H1 (cell line): ENCODE results near the gene SPDYE4. TPM values are rescaled to one million over a fixed set of nuclear protein-coding genes. Genes with fewer than 3 reads are reported as not detected.

Experiments used
- CTCF ChIA-PET: fragments of 300-600 bp; sonication (Branson Sonifier 250); formaldehyde crosslinking; loops from one replicate; lab custom pipeline; 2021; ENCODE audit not compliant: partially characterized antibody; lab: Charles Lee
- POLR2A ChIA-PET: fragments of 300-600 bp; sonication (Branson Sonifier 250); formaldehyde crosslinking; loops from one replicate; lab custom pipeline; 2021; ENCODE audit warnings: inconsistent platforms; ENCODE audit not compliant: partially characterized antibody; lab: Charles Lee
- DNase-seq, 2 experiments: peaks; one replicate each; pipeline versions ENCODE4 v3.0.0 to v3.0.0-alpha.2; 2010 to 2022; ENCODE audit warnings: low spot score in 2 of 2, low read depth in 1 of 2, mixed read lengths in 1 of 2
- FAIRE-seq: peaks from 2 replicates; lab custom pipeline; 2011; peaks lifted over from hg19 to GRCh38; lab: Jason Lieb, UNC
- H2AFZ ChIP-seq: 2 replicates; pipeline ENCODE4 v1.8.1; 2012; ENCODE audit warnings: low read length, inconsistent platforms
- H2AK5ac ChIP-seq: 2 replicates; pipeline ENCODE4 v1.6.1; 2013; ENCODE audit warnings: low read depth, low read length
- H2BK120ac ChIP-seq: replicated peaks from 2 replicates; pipeline ENCODE3; 2013; ENCODE audit warnings: low read depth, low read length, inconsistent platforms
- H2BK12ac ChIP-seq: 2 replicates; pipeline ENCODE4 v1.6.1; 2013; ENCODE audit warnings: low read depth, low read length
- H2BK15ac ChIP-seq: 2 replicates; pipeline ENCODE4 v1.6.1; 2013; ENCODE audit warnings: low read length
- H2BK20ac ChIP-seq: 2 replicates; pipeline ENCODE4 v1.6.1; 2013; ENCODE audit warnings: low read length
- H2BK5ac ChIP-seq: 2 replicates; pipeline ENCODE4 v1.6.1; 2013; ENCODE audit warnings: low read depth, low read length
- H3K14ac ChIP-seq: 2 replicates; pipeline ENCODE4 v1.6.1; 2013; ENCODE audit warnings: inconsistent platforms; ENCODE audit not compliant: insufficient read length
- H3K18ac ChIP-seq: 2 replicates; pipeline ENCODE4 v1.6.1; 2013; ENCODE audit warnings: low read length; ENCODE audit errors: extremely low read depth
- H3K23ac ChIP-seq: 2 replicates; pipeline ENCODE4 v1.6.1; 2013; ENCODE audit warnings: inconsistent platforms; ENCODE audit not compliant: insufficient read length
- H3K23me2 ChIP-seq: 2 replicates; pipeline ENCODE4 v1.6.1; 2013; ENCODE audit warnings: low read depth, low read length
- H3K27ac ChIP-seq: 2 replicates; pipeline ENCODE4 v1.6.1; 2011; ENCODE audit warnings: low read depth, low read length, inconsistent platforms
- H3K27me3 ChIP-seq, 4 experiments: replicated peaks in 1 of 4; 1 replicate in 1 of 4; 2 replicates in 3 of 4; pipeline versions ENCODE4 v1.6.1 to v1.8.1; 2011 to 2013; ENCODE audit warnings: low read length in 3 of 4, mild to moderate bottlenecking in 3 of 4, inconsistent platforms in 2 of 4, mixed read lengths in 2 of 4, moderate library complexity in 1 of 4; ENCODE audit not compliant: control insufficient read depth in 3 of 4, insufficient read depth in 3 of 4; ENCODE audit errors: extremely low read depth in 1 of 4
- H3K36me3 ChIP-seq, 4 experiments: 2 replicates each; pipeline versions ENCODE4 v1.6.1 to v1.8.1; 2011 to 2013; ENCODE audit warnings: mild to moderate bottlenecking in 4 of 4, low read length in 3 of 4, moderate library complexity in 2 of 4, control low read depth in 1 of 4, inconsistent platforms in 1 of 4; ENCODE audit not compliant: insufficient read depth in 4 of 4, control insufficient read depth in 2 of 4
- H3K4ac ChIP-seq: replicated peaks from 2 replicates; pipeline ENCODE3; 2013; ENCODE audit warnings: low read length, low read depth, mixed read lengths, inconsistent platforms; ENCODE audit not compliant: insufficient read length
- H3K4me1 ChIP-seq, 4 experiments: replicated peaks in 1 of 4; 1 replicate in 1 of 4; 2 replicates in 3 of 4; pipeline versions ENCODE4 v1.6.1 to v1.8.1; 2011 to 2013; ENCODE audit warnings: low read length in 3 of 4, inconsistent platforms in 2 of 4, mixed read lengths in 1 of 4; ENCODE audit not compliant: insufficient read depth in 4 of 4, control insufficient read depth in 3 of 4
- H3K4me2 ChIP-seq, 2 experiments: 2 replicates each; pipeline versions ENCODE4 v1.6.1 to v1.8.1; 2011 to 2013; ENCODE audit warnings: low read depth in 2 of 2, low read length in 2 of 2, control low read depth in 1 of 2, inconsistent platforms in 1 of 2, mild to moderate bottlenecking in 1 of 2; ENCODE audit not compliant: insufficient read depth in 1 of 2
- H3K4me3 ChIP-seq, 4 experiments: fragments of 200-600, 300-600 bp in 1 of 4; sonication (generic), shearing (Covaris generic), sonication (Bioruptor Twin) in 1 of 4; 2 replicates each; pipeline versions ENCODE4 v1.5.1 to v1.8.1; 2011 to 2016; ENCODE audit warnings: low read length in 4 of 4, low read depth in 3 of 4, control low read depth in 2 of 4, inconsistent platforms in 2 of 4, mild to moderate bottlenecking in 2 of 4, mixed read lengths in 1 of 4, moderate library complexity in 1 of 4; ENCODE audit not compliant: insufficient read depth in 2 of 4; ENCODE audit errors: extremely low read depth in 1 of 4
- H3K56ac ChIP-seq: replicated peaks from 2 replicates; pipeline ENCODE3; 2013; ENCODE audit warnings: low read depth, mild to moderate bottlenecking, mixed read lengths, low read length, inconsistent platforms; ENCODE audit not compliant: insufficient read length
- H3K79me1 ChIP-seq: 2 replicates; pipeline ENCODE4 v1.6.1; 2013; ENCODE audit warnings: low read depth, low read length, control low read depth
- H3K79me2 ChIP-seq, 2 experiments: 2 replicates each; pipeline versions ENCODE4 v1.6.1 to v1.8.1; 2012 to 2013; ENCODE audit warnings: low read length in 2 of 2, mild to moderate bottlenecking in 2 of 2, inconsistent platforms in 1 of 2; ENCODE audit not compliant: insufficient read depth in 2 of 2, control insufficient read depth in 1 of 2
- H3K9ac ChIP-seq, 4 experiments: replicated peaks in 1 of 4; 1 replicate in 1 of 4; 2 replicates in 3 of 4; pipeline versions ENCODE4 v1.6.1 to v1.8.1; 2011 to 2013; ENCODE audit warnings: low read depth in 3 of 4, low read length in 3 of 4, control low read depth in 2 of 4, mild to moderate bottlenecking in 2 of 4, moderate library complexity in 2 of 4, inconsistent platforms in 1 of 4; ENCODE audit errors: extremely low read depth in 1 of 4
- H3K9me3 ChIP-seq, 2 experiments: 2 replicates each; pipeline versions ENCODE4 v1.6.1 to v1.8.1; 2012 to 2013; ENCODE audit warnings: mild to moderate bottlenecking in 2 of 2, moderate library complexity in 2 of 2, control low read depth in 1 of 2, inconsistent platforms in 1 of 2, low read depth in 1 of 2, low read length in 1 of 2, mixed read lengths in 1 of 2; ENCODE audit not compliant: insufficient read depth in 2 of 2
- H4K20me1 ChIP-seq, 2 experiments: replicated peaks in 1 of 2; 2 replicates each; pipeline versions ENCODE3 to v1.8.1; 2011 to 2013; ENCODE audit warnings: inconsistent platforms in 2 of 2, low read length in 2 of 2, mild to moderate bottlenecking in 1 of 2; ENCODE audit not compliant: insufficient read depth in 2 of 2, control insufficient read depth in 1 of 2
- H4K5ac ChIP-seq: 2 replicates; pipeline ENCODE4 v1.6.1; 2013; ENCODE audit warnings: low read length, low read depth, mixed read lengths, inconsistent platforms; ENCODE audit not compliant: insufficient read length
- H4K8ac ChIP-seq: 2 replicates; pipeline ENCODE4 v1.8.0; 2013; ENCODE audit warnings: mild to moderate bottlenecking, moderate library complexity, low read length, inconsistent platforms; ENCODE audit not compliant: insufficient read depth; ENCODE audit errors: extremely low read depth
- H4K91ac ChIP-seq: replicated peaks from 2 replicates; pipeline ENCODE3; 2013; ENCODE audit warnings: low read length, mixed read lengths, inconsistent platforms; ENCODE audit not compliant: insufficient read length
- CTBP2 ChIP-seq: IDR thresholded peaks from 2 replicates; pipeline ENCODE4 v1.7.0; 2011; ENCODE audit warnings: borderline replicate concordance, mild to moderate bottlenecking, moderate library complexity, mixed read lengths, low read length; ENCODE audit not compliant: insufficient read depth, insufficient read length
- EP300 ChIP-seq, 2 experiments: IDR thresholded peaks; 1 replicate in 1 of 2; 2 replicates in 1 of 2; pipeline ENCODE4 v1.6.1; 2011 to 2012; ENCODE audit warnings: low read depth in 2 of 2, low read length in 2 of 2, mild to moderate bottlenecking in 2 of 2, borderline replicate concordance in 1 of 2, inconsistent platforms in 1 of 2, moderate library complexity in 1 of 2
- EZH2 ChIP-seq: fragments of 200-600 bp; sonication (generic); IDR thresholded peaks from 2 replicates; pipeline ENCODE4 v1.7.1; 2012; ENCODE audit warnings: low read depth, mild to moderate bottlenecking, moderate library complexity, low read length, inconsistent platforms; ENCODE audit not compliant: severe bottlenecking
- HDAC2 ChIP-seq, 2 experiments: fragments of 300-600 bp in 1 of 2; sonication (generic) in 1 of 2; IDR thresholded peaks; 2 replicates each; pipeline ENCODE4 v1.6.1; 2011 to 2012; ENCODE audit warnings: low read depth in 2 of 2, low read length in 2 of 2, mild to moderate bottlenecking in 2 of 2, moderate library complexity in 2 of 2, borderline replicate concordance in 1 of 2, inconsistent platforms in 1 of 2
- JUN ChIP-seq: IDR thresholded peaks from 2 replicates; pipeline ENCODE4 v1.6.1; 2011; ENCODE audit warnings: low read depth, mild to moderate bottlenecking, improper control_type of control experiment, low read length
- KDM4A ChIP-seq: IDR thresholded peaks from one replicate; pipeline ENCODE4 v1.7.1; 2012; ENCODE audit warnings: low read depth, mild to moderate bottlenecking, moderate library complexity, low read length, inconsistent platforms; ENCODE audit not compliant: severe bottlenecking
- SIN3A ChIP-seq, 2 experiments: IDR thresholded peaks in 1 of 2; conservative IDR thresholded peaks in 1 of 2; 2 replicates each; pipeline ENCODE4 v1.6.1; 2011 to 2012; ENCODE audit warnings: low read length in 2 of 2, improper control_type of control experiment in 1 of 2, low read depth in 1 of 2, mild to moderate bottlenecking in 1 of 2
- SP2 ChIP-seq: IDR thresholded peaks from 2 replicates; pipeline ENCODE4 v1.6.1; 2012; ENCODE audit warnings: mild to moderate bottlenecking, low read length, inconsistent platforms
- TAF7 ChIP-seq: optimal IDR thresholded peaks from 2 replicates; pipeline ENCODE3; 2011; ENCODE audit warnings: low read depth, mild to moderate bottlenecking, inconsistent platforms, low read length, moderate library complexity, borderline replicate concordance
- WGBS, 2 experiments: shearing (Covaris generic) in 1 of 2; methylation state at CpG; one replicate each; pipeline versions ENCODE4 v1.1.6 to v1.1.7; 2013 to 2015; ENCODE audit warnings: low lambda C conversion rate in 2 of 2, mixed read lengths in 2 of 2, inconsistent platforms in 1 of 2, low coverage in 1 of 2, missing lambda C conversion rate in 1 of 2; ENCODE audit not compliant: insufficient replicate concordance in 2 of 2, insufficient coverage in 1 of 2, insufficient read length in 1 of 2; ENCODE audit errors: extremely low coverage in 1 of 2, missing lambda C conversion rate in 1 of 2; 5-methylcytosine and 5-hydroxymethylcytosine counted together
- polyA plus RNA-seq, 7 experiments: library from polyadenylated mRNA; depleted of rRNA in 3 of 7; stranded (reverse) in 5 of 7; unstranded in 2 of 7; fragments of >200 nt in 5 of 7; fragments of 200-250 nt in 2 of 7; gene quantifications; 1 replicate in 5 of 7; 2 replicates in 1 of 7; 4 replicates in 1 of 7; pipeline versions ENCODE4 v1.2.1 to v1.2.3, GENCODE V29; 2011 to 2013; ENCODE audit warnings: missing spikeins in 2 of 7, mixed read lengths in 2 of 7
- total RNA-seq: library from RNA; stranded (reverse); fragmentation: NEBNext Ultra II Directional; extraction: Animal tissue kit (Norgen Biotek cat#: 25700); gene quantifications from 2 replicates; pipeline ENCODE4 v1.2.1, GENCODE V29; 2021

The SPDYE4 gene
- total and polyA plus RNA-seq, 2 of the 8 experiments (the other 6 are each of a cell fraction or from before 2014, with no cell fraction given): not detected

GRCh38 chr17:8792646-8793045 is 34.3 kb upstream of the SPDYE4 start:
- CTCF ChIA-PET: interaction anchor here (0.7 to 2.0 kb wide), 4 partner anchors 10 to 102 kb away, joined by 3 to 5 read pairs (median 4); no protein-coding TSS in a partner anchor

More at GRCh38 chr17:8792646-8793045, 34.3 kb upstream of the SPDYE4 start:
- Histone ChIP-seq H2BK12ac (no peak overlapping the region), H3K27ac (no peak overlapping the region)
- TF ChIP-seq JUN (no peak), KDM4A (no peak), TAF7 (no peak), HDAC2 (IDR thresholded peaks at IDR 0.05; ENCODE audit: borderline replicate concordance in 1 of 2, low read depth in 2 of 2, low read length in 2 of 2) (no peak), EZH2 (no peak), SIN3A (conservative IDR thresholded peaks at IDR 0.05 in 1 of 2, IDR thresholded peaks at IDR 0.05 in 1 of 2; ENCODE audit: low read depth in 1 of 2, low read length in 2 of 2) (no peak), EP300 (IDR thresholded peaks at IDR 0.05; ENCODE audit: borderline replicate concordance in 1 of 2, low read depth in 2 of 2, low read length in 2 of 2) (no peak), CTBP2 (no peak), SP2 (no peak)
- TF ChIP-seq, all 59 proteins: peak for 0
- Histone ChIP-seq H3K23ac (no peak overlapping the region), H3K79me2 (no peaks in the 10 kb centered on the region), H2BK120ac (no peak overlapping the region), H3K36me3 (no peaks in the 10 kb centered on the region), H2BK20ac (no peak overlapping the region), H3K4me1 (peaks cover 0 to 5% (median 2%) of the 10 kb centered on the region in 4 experiments; a peak in 5 of 7 replicates), H2AFZ (no peak overlapping the region), H2BK5ac (no peak overlapping the region), H3K27me3 (no peaks in the 10 kb centered on the region), H2AK5ac (no peak overlapping the region), H3K56ac (no peak overlapping the region), H3K9ac (no peak overlapping the region), H2BK15ac (no peak overlapping the region), H4K5ac (no peak overlapping the region), H3K4me3 (no peak overlapping the region), H4K20me1 (no peaks in the 10 kb centered on the region), H3K23me2 (no peaks in the 10 kb centered on the region), H3K79me1 (no peaks in the 10 kb centered on the region; the same call in 1 of the 2 replicates), H3K18ac (no peak overlapping the region), H3K9me3 (peaks cover 4 to 13% of the 10 kb centered on the region in 2 experiments; a peak in 3 of 4 replicates), H4K8ac (no peak overlapping the region), H3K4me2 (no peak overlapping the region), H3K4ac (no peak overlapping the region), H4K91ac (no peak overlapping the region), H3K14ac (no peak overlapping the region)
- 65% methylated on average over 6 of the region's 6 CpGs; no CpG with 5 or more reads in 1 of the 2 experiments for WGBS, 2 experiments
- FAIRE-seq: no peak
- no peak for DNase-seq
- POLR2A ChIA-PET: no interaction called here
